Measurements from ENCODE around the gene CD244.
"Not testable (repeated sequence)": the region's sequence is repeated elsewhere in the genome, so short reads cannot be mapped to it uniquely, and the experiment has no call there.

Gene CD244

DNA sequence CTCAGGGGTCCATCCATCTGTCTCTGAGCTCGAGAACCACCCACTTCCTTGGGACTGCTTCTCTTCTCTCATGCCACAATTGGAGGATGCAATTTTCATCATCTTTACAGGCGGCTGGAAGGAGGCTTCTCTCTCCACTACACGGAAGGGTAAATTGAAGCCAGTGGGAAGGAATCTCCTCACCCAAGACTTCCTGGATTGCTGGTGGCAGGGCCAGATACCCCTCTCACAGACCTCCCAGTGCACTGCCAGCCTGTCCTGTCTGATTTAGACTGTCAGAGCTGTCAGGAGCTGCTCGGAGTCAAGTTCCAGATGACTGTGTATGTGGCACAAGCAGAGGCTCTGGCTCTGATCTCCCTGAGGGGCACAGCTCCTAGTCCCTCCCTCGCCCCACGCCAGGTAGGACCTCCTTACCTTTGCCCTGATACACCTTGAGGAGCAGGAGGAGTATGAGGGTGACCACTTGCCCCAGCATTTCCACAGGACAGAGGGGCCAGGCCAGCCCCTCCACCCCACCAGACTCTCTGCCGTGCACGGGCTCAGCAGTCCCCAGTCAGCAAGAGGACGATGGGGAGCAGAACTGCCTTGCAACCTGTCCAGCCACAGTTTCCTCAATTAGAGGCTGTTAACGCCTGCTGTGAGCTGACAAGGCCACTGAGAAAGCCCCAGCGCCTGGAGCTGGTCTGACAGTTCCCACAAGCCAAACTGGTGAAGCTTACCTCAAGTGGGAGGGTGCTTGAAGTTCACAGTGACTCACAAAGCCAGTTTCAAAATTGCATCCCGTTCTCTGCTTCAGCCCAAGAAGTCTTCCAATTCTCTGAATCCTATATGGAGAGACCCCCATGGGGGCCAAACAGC, at the start of gene CD244:
CD244 (minus strand) TSS at position 685 of the 858 bp plus-strand sequence; CDS start at position 475, 210 bp downstream.
- peak in 2 of 4 experiments; percentile 15 to 29 for DNase-seq (ENCODE audit: low read depth in 4 of 4, low spot score in 1 of 4)

DNA sequence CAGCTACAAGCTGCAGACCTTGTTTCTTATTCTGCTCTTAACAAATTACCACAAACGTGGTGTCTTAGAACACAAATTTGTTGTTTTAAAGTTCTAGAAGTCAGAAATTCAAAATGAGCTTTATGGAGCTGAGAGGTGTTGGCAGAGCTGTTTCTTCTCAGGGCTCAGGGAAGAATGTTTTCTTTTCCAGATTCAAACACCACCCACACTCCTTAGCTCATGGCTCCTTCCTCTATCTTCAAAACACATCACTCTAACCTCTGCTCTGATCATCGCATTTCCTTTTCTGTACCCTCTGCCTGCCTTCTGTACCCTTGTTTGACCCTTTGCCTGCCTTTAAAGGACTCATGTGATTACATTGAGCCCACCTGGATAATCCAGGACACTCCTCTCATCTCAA, 49.2 kb upstream of the CD244 start:
- DNase-seq (ENCODE audit: low read depth in 4 of 4, low spot score in 1 of 4): no peak

DNA sequence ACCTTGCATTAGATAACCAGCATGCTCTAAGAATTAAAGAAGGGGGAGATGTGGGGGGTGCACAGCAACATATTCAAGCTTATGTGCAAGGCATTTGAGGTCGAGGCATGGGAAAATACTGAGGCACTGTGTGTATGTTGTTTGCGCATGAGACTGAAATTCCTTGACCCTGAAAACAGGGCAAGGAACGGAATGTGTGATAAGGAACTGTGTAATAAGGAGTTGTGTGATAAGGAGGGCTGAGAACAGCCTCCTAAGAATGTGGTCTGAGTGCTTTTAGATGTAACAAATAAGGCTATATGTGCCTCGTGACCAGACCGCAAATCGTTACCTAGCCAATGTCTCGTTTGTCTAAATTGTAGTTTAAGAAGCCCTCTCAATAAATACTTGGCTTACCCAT, 48.8 kb upstream of the CD244 start:
- no peak for DNase-seq (ENCODE audit: low read depth in 4 of 4, low spot score in 1 of 4)

- DNase-seq (ENCODE audit: low read depth in 4 of 4, low spot score in 1 of 4): no peak
Measured at GRCh38 chr1:160910170-160910750, 47.6 kb upstream of the CD244 start.

DNA sequence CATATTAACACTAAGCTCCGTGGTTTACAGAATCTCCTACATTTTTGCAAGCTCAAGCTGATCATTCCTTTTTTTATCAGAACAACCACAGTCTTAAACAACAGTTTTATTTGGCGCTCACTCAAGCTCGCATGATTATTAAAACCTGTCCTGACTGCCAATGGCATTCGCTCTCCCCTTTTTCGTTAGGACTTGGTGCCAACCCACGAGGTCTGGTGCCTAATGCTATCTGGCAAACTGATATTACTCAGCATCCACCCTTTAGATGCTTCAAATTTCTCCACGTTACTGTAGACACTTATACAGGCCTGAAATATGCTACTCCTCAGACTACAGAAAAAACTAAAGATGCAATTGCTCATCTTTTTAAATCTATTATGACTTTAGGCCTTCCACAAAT, 45.3 kb upstream of the CD244 start:
- DNase-seq (ENCODE audit: low read depth in 4 of 4, low spot score in 1 of 4): no peak

DNA sequence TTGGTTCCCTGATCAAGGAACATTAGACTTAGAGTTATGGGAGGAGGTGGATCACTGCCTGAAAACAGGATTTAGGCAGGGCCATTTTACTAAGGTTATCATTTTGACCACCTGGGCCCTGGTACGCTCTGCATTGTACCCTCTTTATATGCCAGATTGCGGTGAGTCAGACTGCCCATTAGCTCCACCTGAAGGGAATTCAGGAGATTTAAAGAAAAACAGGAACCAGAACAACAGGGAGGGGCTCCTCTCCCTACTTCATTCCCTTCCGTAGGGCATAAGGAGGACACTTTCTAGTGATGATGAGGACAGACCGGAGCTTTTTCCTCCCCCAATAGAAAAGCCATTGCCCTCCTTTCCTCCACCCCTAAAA, 42.9 kb upstream of the CD244 start:
- no peak for DNase-seq (ENCODE audit: low read depth in 4 of 4, low spot score in 1 of 4)

DNA sequence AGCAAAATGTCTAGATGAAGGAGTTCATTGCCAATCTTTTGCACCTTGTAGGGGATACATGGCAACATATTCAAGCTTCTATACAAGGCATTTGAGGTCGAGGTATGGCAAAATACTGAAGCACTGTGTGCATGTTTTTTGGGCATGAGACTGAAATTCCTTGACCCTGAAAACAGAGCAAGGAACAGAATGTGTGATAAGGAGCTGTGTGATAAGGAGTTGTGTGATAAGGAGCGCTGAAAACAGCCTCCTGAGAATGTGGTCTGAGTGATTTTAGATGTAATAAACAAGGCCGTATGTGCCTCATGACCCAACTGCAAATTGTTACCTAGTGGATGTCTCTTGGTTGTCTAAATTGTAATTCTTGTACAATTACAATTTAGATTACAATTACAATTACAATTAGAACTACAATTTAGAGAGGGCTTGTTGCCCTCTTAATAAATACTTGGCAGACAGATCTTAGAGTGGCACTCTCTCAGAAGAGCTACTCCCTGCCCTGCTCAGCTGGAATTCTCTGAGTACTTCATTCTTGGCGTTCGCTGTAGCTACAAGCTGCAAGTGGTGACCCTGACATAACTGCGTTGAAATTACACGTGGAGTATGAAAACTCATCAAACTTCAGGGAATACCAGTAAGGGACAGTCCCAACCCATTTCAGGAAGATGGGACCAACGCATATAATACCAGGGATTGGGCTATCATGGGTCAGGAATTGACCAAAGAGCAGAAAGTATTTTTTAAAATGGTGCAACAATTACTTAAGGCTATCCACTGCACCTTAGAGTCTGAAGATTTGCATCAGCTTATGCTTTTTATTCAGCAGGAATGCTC, 42.3 kb upstream of the CD244 start:
- DNase-seq (ENCODE audit: low read depth in 4 of 4, low spot score in 1 of 4): no peak

DNA sequence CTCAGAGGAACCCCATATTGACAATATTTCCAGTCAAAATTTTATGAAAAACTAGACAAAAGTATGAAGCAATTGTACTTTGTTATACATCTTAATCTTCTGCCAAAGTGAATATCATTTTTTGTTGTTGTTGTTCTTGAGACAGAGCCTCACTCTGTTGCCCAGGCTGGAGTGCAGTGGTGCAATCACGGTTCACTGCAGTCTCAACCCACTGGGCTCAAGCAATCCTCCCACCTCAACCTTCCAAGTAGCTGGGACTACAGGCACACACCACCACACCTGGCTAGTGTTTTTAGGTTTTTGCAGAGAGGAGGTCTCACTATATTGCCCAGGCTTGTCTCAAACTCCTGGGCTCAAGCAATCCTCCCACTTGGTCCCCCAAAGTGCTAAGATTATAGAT, 39.6 kb upstream of the CD244 start:
- DNase-seq (ENCODE audit: low read depth in 4 of 4, low spot score in 1 of 4): not testable (repeated sequence)

DNA sequence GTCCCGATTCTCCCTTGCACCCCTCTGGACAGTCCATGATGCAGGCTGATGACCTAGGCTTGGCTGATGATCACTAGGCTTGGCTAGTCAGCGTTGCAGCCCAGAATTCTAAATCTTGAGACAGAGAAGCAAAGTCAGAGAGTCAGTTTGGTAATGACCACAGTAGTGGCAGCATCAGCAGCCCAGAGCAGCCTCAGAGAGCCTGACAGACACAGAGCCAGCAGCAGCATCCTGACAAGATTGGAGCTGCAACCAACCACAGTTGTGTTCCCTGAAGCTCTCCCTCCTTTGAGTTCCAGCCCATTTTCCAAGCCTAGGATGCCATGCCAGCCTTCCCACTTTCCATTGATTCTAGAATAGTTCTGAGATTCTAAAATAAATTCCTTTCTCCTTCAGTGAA, 39.1 kb upstream of the CD244 start:
- no peak for DNase-seq (ENCODE audit: low read depth in 4 of 4, low spot score in 1 of 4)

GRCh38 chr1:160900683-160901082, 38.0 kb upstream of the CD244 start:
- DNase-seq (ENCODE audit: low read depth in 4 of 4, low spot score in 1 of 4): not testable (repeated sequence)

DNA sequence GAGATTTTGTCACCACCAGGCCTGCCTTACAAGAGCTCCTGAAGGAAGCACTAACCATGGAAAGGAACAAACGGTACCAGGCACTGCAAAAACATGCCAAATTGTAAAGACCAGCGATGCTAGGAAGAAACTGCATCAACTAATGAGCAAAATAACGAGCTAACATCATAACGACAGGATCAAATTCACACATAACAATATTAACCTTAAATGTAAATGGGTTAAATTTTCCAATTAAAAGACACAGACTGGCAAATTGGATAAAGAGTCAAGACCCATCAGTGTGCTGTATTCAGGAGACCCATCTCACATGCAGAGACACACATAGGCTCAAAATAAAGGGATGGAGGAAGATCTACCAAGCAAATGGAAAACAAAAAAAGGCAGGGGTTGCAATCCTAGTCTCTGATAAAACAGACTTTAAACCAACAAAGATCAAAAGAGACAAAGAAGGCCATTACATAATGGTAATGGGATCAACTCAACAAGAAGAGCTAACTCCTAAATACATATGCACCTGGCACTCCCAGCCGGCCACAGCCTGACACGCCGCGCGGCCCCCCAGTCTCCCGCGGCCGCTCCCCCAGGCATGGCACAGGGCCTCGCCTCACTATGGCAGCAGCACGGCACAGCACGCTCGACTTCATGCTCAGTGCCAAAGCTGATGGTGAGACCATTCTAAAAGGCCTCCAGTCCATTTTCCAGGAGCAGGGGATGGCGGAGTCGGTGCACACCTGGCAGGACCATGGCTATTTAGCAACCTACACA, 31.9 kb upstream of the CD244 start:
- not testable (repeated sequence) for DNase-seq (ENCODE audit: low read depth in 4 of 4, low spot score in 1 of 4)

- DNase-seq (ENCODE audit: low read depth in 4 of 4, low spot score in 1 of 4): no peak
Measured at GRCh38 chr1:160891474-160891873, 28.8 kb upstream of the CD244 start.

GRCh38 chr1:160888926-160889325, 26.2 kb upstream of the CD244 start:
- DNase-seq (ENCODE audit: low read depth in 4 of 4, low spot score in 1 of 4): no peak

DNA sequence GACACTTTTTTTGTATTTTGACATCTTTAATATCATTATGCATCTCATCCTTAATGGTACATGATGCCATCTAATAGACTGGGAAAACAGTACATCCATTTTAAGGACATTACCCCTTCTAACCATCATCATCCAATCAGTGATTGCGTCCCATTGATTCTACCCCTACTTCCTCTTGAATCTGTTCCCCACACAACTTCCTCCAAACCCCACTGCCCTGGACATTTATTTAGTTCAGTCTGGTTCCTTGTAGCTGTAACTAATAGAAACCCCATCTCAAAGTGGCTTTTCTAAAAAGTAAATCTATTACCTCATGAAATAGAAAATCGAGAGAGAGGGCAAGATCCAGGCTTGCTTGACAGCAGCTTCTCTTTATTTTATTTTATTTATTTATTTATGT, 24.4 kb upstream of the CD244 start:
- DNase-seq (ENCODE audit: low read depth in 4 of 4, low spot score in 1 of 4): no peak

DNA sequence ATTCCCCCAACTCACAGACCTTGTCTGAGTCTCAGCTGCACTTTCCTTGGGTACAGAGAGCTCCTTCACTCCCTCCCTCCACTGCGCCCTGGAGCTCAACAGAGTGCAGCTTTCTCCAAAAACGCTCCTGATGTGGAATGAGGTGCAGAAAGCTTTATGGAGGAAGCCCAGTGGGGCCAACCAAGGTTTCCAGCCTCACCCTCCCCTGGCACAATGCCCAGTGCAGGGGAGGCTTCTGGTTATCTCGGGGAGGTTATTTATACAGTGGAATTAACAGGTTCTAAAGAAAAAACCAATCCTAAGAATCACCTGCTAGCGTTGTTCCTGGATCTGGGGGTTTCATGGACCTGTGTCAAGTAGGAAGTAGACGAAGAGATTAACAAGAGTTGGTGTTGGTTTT, 22.4 kb upstream of the CD244 start, which contains the start of gene ITLN1:
ITLN1 (minus strand) TSS at position 139 of the 400 bp plus-strand sequence. CDS start 303 bp downstream, outside the sequence.
- no peak for DNase-seq (ENCODE audit: low read depth in 4 of 4, low spot score in 1 of 4)

- DNase-seq (ENCODE audit: low read depth in 4 of 4, low spot score in 1 of 4): no peak
Measured at GRCh38 chr1:160884579-160884978, 21.9 kb upstream of the CD244 start.

- DNase-seq (ENCODE audit: low read depth in 4 of 4, low spot score in 1 of 4): no peak
Measured at GRCh38 chr1:160883581-160884513, 21.2 kb upstream of the CD244 start.

- no peak for DNase-seq (ENCODE audit: low read depth in 4 of 4, low spot score in 1 of 4)
Measured at GRCh38 chr1:160882582-160882981, 19.9 kb upstream of the CD244 start.

DNA sequence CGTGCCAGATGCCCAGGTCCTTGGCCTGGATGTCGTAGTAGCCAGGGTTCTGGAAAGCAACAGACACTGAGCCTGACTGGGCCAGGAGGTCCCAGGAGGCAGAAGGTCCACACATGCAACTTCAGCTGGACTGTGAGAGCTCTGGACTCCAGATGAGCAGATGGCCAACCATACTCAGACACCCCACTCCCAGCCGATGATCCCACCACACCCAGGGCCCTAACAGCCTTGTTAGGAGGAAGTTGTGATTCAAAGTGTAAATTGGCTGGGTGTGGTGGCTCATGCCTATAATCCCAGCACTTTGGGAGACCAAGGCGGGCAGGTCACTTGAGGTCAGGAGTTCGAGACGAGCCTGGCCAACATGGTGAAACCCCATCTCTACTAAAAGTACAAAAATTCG, 18.6 kb upstream of the CD244 start:
- not testable (repeated sequence) for DNase-seq (ENCODE audit: low read depth in 4 of 4, low spot score in 1 of 4)

GRCh38 chr1:160880216-160880615, 17.5 kb upstream of the CD244 start:
- DNase-seq (ENCODE audit: low read depth in 4 of 4, low spot score in 1 of 4): no peak
